HG02943 (cell line): ENCODE measurements around the gene TAMM41.
A peak's percentile ranks its signal among the peaks of the same experiment; 100 is the strongest.
"Not testable (repeated sequence)": the region's sequence is repeated elsewhere in the genome, so short reads cannot be mapped to it uniquely, and the experiment has no call there.

ENCODE experiments used
- ATAC-seq: cut with Tn5 transposase; IDR thresholded peaks from one replicate; pipeline ENCODE4 v1.9.1; 2021; ENCODE audit warnings: mild to moderate bottlenecking, low read depth, moderate library complexity; ENCODE audit not compliant: unreplicated experiment

Gene TAMM41

GRCh38 chr3:11846281-11847266, at the start of gene TAMM41:
TSS of gene TAMM41 (minus strand) at chr3:11846885. CDS start at chr3:11846636, 249 bp downstream.
- peak; percentile 100 for ATAC-seq

- no peak for ATAC-seq
Measured at GRCh38 chr3:11878837-11879236, 32.2 kb upstream of the TAMM41 start.

DNA sequence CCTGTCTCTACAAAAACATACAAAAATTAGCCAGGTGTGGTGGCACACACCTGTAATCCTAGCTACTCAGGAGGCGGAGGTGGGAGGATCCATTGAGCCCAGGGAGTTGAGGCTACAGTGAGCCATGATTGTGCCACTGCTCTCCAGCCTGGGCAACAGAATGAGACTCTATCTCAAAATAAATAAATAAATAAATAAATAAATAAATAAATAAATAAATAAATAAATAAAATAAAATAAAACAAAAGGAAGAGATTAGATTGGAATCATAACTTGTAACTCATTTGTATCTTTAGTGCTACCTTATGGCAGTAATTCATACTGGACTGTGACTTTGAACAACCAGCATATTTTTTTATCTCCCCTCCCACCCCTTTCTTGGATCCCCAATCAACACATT, 28.0 kb upstream of the TAMM41 start:
- ATAC-seq: not testable (repeated sequence)

DNA sequence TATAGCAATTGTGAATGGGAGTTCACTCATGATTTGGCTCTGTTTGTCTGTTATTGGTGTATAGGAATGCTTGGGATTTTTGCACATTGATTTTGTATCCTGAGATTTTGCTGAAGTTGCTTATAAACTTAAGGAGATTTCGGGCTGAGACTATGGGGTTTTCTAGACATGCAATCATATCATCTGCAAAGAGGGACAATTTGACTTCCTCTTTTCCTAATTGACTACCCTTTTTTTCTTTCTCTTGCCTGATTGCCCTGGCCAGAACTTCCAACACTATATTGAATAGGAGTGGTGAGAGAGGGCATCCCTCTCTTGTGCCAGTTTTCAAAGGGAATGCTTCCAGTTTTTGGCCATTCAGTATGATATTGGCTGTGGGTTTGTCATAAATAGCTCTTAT, 17.1 kb upstream of the TAMM41 start:
- ATAC-seq: not testable (repeated sequence)

GRCh38 chr3:11862584-11862983, 15.9 kb upstream of the TAMM41 start:
- not testable (repeated sequence) for ATAC-seq

GRCh38 chr3:11862145-11862544, 15.5 kb upstream of the TAMM41 start:
- not testable (repeated sequence) for ATAC-seq

DNA sequence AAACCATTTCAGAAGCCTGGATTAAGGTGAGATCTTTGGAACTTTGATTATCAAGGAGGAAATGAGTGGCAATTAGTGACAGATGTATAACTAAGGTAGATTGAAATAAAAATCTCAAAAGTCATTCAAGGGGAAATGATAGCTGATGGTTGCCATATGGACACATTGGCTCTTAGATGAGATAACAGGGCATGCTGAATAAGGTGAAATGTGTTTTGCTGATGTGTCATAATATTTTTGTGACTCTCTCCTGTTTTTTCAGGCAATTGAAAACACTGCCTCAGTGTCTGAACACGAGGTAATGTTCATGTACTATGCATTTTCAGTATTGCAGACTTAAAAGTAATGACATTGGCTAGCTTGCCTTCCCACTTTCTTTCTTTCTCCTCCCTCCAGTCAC, 13.5 kb upstream of the TAMM41 start:
- ATAC-seq: not testable (repeated sequence)

- ATAC-seq: no peak
Measured at GRCh38 chr3:11853450-11853849, 6.8 kb upstream of the TAMM41 start.

- ATAC-seq: no peak
Measured at GRCh38 chr3:11850003-11850402, 3.3 kb upstream of the TAMM41 start.

DNA sequence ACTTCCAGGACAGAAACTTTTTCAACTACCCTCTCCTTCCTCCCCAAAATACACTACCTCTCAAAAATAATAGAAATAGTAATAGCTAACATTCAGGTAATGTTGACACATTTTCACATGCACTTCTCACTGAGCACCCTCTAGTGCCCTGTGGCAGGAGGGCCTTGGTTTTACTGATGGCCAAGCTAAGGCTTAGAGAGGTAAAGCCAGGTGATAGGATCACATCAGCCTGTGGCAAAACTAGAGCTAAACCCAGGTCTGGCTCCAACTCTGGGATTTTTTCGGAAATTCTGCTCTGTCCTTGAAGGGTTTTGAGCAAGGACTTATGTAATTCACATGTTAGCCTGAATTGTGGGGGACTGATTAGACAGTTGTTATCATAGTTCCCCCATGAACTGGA, 922 bp upstream of the TAMM41 start:
- no peak for ATAC-seq

DNA sequence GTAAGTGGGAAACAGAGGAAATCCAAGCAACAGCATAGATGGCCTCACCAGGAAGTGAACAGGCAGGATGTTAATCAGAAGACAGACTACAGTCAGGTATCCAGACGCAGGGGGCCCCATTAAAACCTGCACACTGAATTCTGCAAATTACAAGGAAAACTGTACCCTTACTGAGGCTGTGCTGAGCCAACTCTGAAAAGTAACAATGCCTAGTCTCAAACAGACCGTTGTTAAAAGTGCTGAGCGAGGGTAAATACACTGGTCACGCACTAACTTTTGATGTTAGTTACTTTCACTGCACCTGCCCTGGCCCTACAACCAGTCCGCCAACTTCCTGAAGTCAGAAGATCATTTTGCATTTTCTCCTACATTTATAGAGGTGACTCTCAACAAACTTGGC, 1.0 kb downstream of the TAMM41 start:
- no peak for ATAC-seq

GRCh38 chr3:11844891-11845290, 1.8 kb downstream of the TAMM41 start:
- ATAC-seq: no peak

GRCh38 chr3:11835028-11835639, 11.6 kb downstream of the TAMM41 start:
- ATAC-seq: no peak

DNA sequence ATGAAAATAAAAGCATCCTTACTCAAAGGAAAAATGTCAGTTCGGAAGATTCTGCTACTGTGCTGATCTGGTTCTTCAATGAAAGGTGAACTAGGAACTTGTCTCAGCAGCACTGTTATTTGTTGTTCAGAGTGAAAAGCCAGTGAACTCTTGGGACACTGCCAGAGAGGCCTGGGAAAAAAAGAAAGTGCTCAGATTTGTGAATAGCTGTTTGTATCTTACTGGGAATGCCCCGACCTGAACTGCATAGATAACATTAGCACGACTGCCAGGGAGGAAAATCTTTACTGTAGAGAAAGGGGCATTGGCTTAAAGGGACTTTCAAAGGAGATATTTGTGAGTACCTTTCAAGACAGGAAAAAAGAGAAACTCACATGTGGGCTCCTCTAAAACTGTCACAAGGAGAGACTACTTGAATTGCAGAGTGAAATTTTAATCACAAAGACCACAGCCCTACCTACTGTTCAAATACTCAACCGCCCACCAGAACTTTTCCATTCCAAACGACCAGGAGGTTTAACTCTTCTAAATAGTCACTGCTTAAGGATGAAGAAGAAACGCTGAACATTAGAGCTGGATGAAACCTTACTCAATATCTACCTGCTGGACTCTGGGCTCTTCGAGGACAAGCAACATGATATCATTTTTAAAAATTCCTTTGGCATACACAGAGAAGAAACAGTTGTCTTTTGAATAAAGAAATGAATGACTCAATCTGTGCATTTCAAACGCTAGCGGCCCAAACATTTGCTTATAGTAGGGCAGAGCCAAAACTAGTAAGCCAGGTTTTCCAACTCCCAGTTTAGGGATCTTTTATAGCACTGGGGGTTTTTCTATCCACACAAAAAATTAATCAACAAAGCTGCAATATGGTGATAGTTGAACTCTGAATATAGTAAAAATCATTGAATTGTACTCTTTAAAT, 13.4 kb downstream of the TAMM41 start:
- ATAC-seq: no peak

DNA sequence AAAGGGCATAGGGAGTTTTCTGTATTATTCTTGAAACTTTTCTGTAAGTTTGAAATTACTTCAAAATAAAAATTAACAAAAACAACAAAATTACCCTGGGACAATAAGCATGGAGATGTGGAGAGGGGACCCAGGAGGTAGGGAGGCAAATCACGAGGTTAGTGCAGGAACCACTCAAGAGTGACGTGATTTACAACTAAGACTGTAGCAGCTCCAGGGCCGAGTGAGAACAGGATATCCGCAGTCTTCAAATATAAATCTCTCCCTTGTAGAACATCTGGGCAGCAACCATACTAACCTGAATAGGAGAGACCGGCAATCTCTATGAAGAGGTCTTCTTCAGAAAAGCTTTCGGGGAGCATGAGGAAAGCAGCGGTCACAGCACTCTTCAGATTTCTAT, 17.3 kb downstream of the TAMM41 start:
- no peak for ATAC-seq

GRCh38 chr3:11826628-11827265, 19.9 kb downstream of the TAMM41 start:
- no peak for ATAC-seq

GRCh38 chr3:11825301-11825700, 21.4 kb downstream of the TAMM41 start:
- no peak for ATAC-seq

DNA sequence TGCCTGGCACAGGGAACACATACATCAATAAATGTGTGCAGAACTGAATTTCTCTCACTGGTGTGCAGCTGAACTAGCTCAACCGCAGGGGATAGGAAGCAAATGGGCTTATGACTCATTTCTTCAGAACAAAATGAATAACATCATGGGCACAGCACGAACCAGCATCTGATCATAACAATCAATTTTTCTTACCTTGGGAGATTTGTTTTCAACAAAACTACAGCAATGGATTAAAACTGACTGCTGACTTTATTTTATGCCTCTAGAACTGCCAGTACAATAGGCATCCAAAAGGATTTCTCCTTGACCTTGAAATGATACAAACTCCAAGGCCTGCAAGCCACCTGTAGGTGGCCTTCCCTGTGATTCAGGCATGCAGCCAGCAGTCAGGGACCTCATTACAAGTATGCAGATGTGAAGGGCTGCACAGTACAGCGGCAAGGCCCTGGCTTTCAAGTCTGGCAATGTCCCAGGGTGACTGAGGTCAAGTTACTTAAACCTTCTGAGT, 26.1 kb downstream of the TAMM41 start:
- no peak for ATAC-seq

- ATAC-seq: no peak
Measured at GRCh38 chr3:11819146-11819689, 27.5 kb downstream of the TAMM41 start.

DNA sequence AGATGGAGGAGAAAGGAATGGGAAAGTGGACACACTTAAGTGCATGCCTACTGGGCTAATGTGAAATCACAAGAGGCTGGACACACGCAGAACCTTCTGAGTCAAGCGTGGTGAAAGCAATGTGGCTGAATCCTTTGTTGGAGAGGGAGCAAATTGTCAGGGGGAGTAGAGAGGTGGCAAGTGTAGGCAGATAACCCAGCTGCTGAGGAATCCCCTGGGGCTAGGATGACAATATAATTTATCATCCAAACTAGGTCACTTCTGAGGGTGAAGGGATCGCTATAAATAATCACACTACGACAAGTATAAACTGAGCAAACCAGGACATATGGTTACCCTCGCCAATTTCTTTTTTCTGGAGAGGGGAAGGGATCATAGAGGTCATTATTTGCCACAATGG, 28.7 kb downstream of the TAMM41 start:
- ATAC-seq: no peak
